HepG2 (cell line): ENCODE data around the gene SLC34A3. TPM values are rescaled to one million over a fixed set of nuclear protein-coding genes. Genes with fewer than 3 reads are reported as not detected.
A peak's percentile ranks its signal among the peaks of the same experiment; 100 is the strongest.

Source experiments
- CBX1 ChIP-seq: IDR thresholded peaks from one replicate; pipeline ENCODE4 v1.6.1; 2016; ENCODE audit warnings: antibody characterized with exemption, low read depth
- CBX5 ChIP-seq: sonication (generic); formaldehyde crosslinking; IDR thresholded peaks from 2 replicates; pipeline ENCODE4 v1.4.0; 2020; ENCODE audit warnings: missing genetic modification reagents, borderline replicate concordance
- GZF1 ChIP-seq: sonication (generic); formaldehyde crosslinking; IDR thresholded peaks from 2 replicates; pipeline ENCODE4 v1.5.1; 2020; ENCODE audit warnings: mild to moderate bottlenecking, missing genetic modification reagents
- HOXD1 ChIP-seq: sonication (generic); formaldehyde crosslinking; IDR thresholded peaks from 2 replicates; pipeline ENCODE4 v1.5.0; 2020; ENCODE audit warnings: missing genetic modification reagents
- KDM6A ChIP-seq: IDR thresholded peaks from 2 replicates; pipeline ENCODE4 v1.6.1; 2016; ENCODE audit warnings: low read depth
- NAIF1 ChIP-seq: sonication (generic); formaldehyde crosslinking; IDR thresholded peaks from 2 replicates; pipeline ENCODE4 v1.5.0; 2020; ENCODE audit warnings: mild to moderate bottlenecking, missing genetic modification reagents, borderline replicate concordance
- PRDM15 ChIP-seq: sonication (generic); formaldehyde crosslinking; IDR thresholded peaks from 2 replicates; pipeline ENCODE4 v1.4.0; 2020; ENCODE audit warnings: missing genetic modification reagents
- TOE1 ChIP-seq: sonication (generic); formaldehyde crosslinking; IDR thresholded peaks from 2 replicates; pipeline ENCODE4 v1.4.0; 2020; ENCODE audit warnings: mild to moderate bottlenecking, missing genetic modification reagents
- ZNF530 ChIP-seq: sonication (generic); formaldehyde crosslinking; IDR thresholded peaks from 2 replicates; pipeline ENCODE4 v1.5.0; 2020; ENCODE audit warnings: low read depth, mild to moderate bottlenecking, missing genetic modification reagents
- polyA plus RNA-seq, 8 experiments: library from polyadenylated mRNA; depleted of rRNA in 3 of 8; stranded (reverse) in 7 of 8; unstranded in 1 of 8; fragments of >200 nt; fragmentation: Illumina TruSeq in 4 of 8; extraction: Trizol in 4 of 8; gene quantifications; 2 replicates each; pipeline versions ENCODE4 v1.2.1 to v1.2.3, GENCODE V29; 2011 to 2016; ENCODE audit warnings: low read depth in 4 of 8, missing spikeins in 1 of 8, mixed read lengths in 1 of 8; ENCODE audit not compliant: insufficient read depth in 1 of 8
- total RNA-seq, 5 experiments: library from RNA; depleted of rRNA; stranded (reverse); fragments of >200 nt; fragmentation: Illumina TruSeq; extraction: Trizol; gene quantifications; 2 replicates each; pipeline ENCODE4 v1.2.3, GENCODE V29; 2016; ENCODE audit warnings: low read depth in 1 of 5
- TF ChIP-seq, protein P1 (sequence below): sonication (generic); formaldehyde crosslinking; IDR thresholded peaks from 2 replicates; pipeline ENCODE4 v1.8.0; 2022; ENCODE audit warnings: low read depth, missing genetic modification reagents
- TF ChIP-seq, protein P2 (sequence below): sonication (generic); formaldehyde crosslinking; conservative IDR thresholded peaks from 2 replicates; pipeline ENCODE4 v1.4.0; 2020; ENCODE audit warnings: mild to moderate bottlenecking, missing genetic modification reagents, moderate library complexity
- TF ChIP-seq, protein P3 (sequence below): sonication (generic); formaldehyde crosslinking; IDR thresholded peaks from 2 replicates; pipeline ENCODE4 v1.4.0; 2020; ENCODE audit warnings: missing genetic modification reagents, borderline replicate concordance
- TF ChIP-seq, protein P4 (sequence below): sonication (generic); formaldehyde crosslinking; IDR thresholded peaks from 2 replicates; pipeline ENCODE4 v1.4.0; 2020; ENCODE audit warnings: missing genetic modification reagents, mild to moderate bottlenecking, borderline replicate concordance

The SLC34A3 gene
- total and polyA plus RNA-seq, 2 of the 13 experiments (the other 11 are each of a cell fraction or from before 2014, with no cell fraction given): 0.07 to 1.0 TPM

DNA sequence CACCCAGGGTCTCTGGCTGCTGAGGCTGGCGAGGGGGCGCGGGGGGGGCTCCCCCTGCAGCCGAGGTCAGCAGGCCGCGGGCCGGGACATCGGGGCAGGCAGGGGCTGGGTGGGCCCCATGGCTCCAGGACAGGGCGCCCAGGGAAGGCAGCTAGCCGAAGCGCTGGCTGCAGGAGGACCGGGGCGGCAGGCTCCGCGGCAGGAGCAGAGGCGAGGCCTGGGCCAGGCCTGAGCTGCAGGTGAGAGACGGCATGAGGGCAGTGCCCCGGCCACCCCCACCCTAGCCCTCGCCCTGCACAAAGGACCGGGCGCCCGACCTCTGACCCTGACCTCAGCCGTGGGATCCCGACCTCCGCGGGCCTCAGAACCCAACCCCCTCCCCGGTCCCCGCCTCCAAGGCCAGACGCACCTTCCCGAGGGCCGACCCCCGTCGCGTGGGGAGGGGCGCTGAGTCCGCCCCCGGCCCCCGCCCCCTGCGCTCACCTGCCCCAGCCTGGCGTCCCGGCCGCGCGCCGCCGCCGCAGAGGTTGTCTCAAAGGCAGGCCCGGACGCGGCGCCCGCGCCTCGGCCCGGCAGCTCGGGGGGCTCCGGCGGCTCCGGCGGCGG is 9.1 kb upstream of the SLC34A3 start (continued):
- TF ChIP-seq TOE1 (CRISPR knock-in tag) (no peak), CBX5 (CRISPR knock-in tag) (no peak), PRDM15 (CRISPR knock-in tag) (no peak), GZF1 (CRISPR knock-in tag) (no peak), ZNF530 (CRISPR knock-in tag) (no peak), NAIF1 (no peak), CBX1 (no peak), HOXD1 (peak; percentile 61; the same call in 1 of the 2 replicates), KDM6A (no peak)
- TF ChIP-seq, protein P1, sequence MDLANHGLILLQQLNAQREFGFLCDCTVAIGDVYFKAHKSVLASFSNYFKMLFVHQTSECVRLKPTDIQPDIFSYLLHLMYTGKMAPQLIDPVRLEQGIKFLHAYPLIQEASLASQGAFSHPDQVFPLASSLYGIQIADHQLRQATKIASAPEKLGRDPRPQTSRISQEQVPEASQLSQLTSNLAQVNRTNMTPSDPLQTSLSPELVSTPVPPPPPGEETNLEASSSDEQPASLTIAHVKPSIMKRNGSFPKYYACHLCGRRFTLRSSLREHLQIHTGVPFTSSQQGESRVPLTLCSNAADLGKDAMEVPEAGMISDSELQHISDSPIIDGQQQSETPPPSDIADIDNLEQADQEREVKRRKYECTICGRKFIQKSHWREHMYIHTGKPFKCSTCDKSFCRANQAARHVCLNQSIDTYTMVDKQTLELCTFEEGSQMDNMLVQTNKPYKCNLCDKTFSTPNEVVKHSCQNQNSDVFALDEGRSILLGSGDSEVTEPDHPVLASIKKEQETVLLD (CRISPR knock-in tag): peak; percentile 64
- TF ChIP-seq, protein P2, sequence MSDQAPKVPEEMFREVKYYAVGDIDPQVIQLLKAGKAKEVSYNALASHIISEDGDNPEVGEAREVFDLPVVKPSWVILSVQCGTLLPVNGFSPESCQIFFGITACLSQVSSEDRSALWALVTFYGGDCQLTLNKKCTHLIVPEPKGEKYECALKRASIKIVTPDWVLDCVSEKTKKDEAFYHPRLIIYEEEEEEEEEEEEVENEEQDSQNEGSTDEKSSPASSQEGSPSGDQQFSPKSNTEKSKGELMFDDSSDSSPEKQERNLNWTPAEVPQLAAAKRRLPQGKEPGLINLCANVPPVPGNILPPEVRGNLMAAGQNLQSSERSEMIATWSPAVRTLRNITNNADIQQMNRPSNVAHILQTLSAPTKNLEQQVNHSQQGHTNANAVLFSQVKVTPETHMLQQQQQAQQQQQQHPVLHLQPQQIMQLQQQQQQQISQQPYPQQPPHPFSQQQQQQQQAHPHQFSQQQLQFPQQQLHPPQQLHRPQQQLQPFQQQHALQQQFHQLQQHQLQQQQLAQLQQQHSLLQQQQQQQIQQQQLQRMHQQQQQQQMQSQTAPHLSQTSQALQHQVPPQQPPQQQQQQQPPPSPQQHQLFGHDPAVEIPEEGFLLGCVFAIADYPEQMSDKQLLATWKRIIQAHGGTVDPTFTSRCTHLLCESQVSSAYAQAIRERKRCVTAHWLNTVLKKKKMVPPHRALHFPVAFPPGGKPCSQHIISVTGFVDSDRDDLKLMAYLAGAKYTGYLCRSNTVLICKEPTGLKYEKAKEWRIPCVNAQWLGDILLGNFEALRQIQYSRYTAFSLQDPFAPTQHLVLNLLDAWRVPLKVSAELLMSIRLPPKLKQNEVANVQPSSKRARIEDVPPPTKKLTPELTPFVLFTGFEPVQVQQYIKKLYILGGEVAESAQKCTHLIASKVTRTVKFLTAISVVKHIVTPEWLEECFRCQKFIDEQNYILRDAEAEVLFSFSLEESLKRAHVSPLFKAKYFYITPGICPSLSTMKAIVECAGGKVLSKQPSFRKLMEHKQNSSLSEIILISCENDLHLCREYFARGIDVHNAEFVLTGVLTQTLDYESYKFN (CRISPR knock-in tag): peak; percentile 55
- TF ChIP-seq, protein P3, sequence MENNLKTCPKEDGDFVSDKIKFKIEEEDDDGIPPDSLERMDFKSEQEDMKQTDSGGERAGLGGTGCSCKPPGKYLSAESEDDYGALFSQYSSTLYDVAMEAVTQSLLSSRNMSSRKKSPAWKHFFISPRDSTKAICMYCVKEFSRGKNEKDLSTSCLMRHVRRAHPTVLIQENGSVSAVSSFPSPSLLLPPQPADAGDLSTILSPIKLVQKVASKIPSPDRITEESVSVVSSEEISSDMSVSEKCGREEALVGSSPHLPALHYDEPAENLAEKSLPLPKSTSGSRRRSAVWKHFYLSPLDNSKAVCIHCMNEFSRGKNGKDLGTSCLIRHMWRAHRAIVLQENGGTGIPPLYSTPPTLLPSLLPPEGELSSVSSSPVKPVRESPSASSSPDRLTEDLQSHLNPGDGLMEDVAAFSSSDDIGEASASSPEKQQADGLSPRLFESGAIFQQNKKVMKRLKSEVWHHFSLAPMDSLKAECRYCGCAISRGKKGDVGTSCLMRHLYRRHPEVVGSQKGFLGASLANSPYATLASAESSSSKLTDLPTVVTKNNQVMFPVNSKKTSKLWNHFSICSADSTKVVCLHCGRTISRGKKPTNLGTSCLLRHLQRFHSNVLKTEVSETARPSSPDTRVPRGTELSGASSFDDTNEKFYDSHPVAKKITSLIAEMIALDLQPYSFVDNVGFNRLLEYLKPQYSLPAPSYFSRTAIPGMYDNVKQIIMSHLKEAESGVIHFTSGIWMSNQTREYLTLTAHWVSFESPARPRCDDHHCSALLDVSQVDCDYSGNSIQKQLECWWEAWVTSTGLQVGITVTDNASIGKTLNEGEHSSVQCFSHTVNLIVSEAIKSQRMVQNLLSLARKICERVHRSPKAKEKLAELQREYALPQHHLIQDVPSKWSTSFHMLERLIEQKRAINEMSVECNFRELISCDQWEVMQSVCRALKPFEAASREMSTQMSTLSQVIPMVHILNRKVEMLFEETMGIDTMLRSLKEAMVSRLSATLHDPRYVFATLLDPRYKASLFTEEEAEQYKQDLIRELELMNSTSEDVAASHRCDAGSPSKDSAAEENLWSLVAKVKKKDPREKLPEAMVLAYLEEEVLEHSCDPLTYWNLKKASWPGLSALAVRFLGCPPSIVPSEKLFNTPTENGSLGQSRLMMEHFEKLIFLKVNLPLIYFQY (CRISPR knock-in tag): no peak
- TF ChIP-seq, protein P4, sequence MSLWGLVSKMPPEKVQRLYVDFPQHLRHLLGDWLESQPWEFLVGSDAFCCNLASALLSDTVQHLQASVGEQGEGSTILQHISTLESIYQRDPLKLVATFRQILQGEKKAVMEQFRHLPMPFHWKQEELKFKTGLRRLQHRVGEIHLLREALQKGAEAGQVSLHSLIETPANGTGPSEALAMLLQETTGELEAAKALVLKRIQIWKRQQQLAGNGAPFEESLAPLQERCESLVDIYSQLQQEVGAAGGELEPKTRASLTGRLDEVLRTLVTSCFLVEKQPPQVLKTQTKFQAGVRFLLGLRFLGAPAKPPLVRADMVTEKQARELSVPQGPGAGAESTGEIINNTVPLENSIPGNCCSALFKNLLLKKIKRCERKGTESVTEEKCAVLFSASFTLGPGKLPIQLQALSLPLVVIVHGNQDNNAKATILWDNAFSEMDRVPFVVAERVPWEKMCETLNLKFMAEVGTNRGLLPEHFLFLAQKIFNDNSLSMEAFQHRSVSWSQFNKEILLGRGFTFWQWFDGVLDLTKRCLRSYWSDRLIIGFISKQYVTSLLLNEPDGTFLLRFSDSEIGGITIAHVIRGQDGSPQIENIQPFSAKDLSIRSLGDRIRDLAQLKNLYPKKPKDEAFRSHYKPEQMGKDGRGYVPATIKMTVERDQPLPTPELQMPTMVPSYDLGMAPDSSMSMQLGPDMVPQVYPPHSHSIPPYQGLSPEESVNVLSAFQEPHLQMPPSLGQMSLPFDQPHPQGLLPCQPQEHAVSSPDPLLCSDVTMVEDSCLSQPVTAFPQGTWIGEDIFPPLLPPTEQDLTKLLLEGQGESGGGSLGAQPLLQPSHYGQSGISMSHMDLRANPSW: no peak
